Activated T-cell treated with anti-CD3 and anti-CD28 coated beads, Interleukin-2, amount 50 U/mL, for 24 hours (primary cell): ENCODE data around the gene CNNM4.
"Not testable (repeated sequence)": the region's sequence is repeated elsewhere in the genome, so short reads cannot be mapped to it uniquely, and the experiment has no call there.

Source experiments
- DNase-seq: peaks from one replicate; pipeline ENCODE4 v3.0.0-alpha.2; 2020
- H3K27ac Mint-ChIP-seq: 2 replicates; pipeline ENCODE4 v1.8.0; 2020; ENCODE audit warnings: mild to moderate bottlenecking, mixed read lengths
- H3K27me3 Mint-ChIP-seq: 2 replicates; pipeline ENCODE4 v1.8.0; 2020; ENCODE audit warnings: mixed read lengths
- H3K36me3 Mint-ChIP-seq: 2 replicates; pipeline ENCODE4 v1.8.0; 2020; ENCODE audit warnings: low read depth, mixed read lengths
- H3K4me1 Mint-ChIP-seq: 2 replicates; pipeline ENCODE4 v1.8.0; 2020; ENCODE audit warnings: low read depth, mixed read lengths
- H3K4me3 Mint-ChIP-seq: 2 replicates; pipeline ENCODE4 v1.8.0; 2020; ENCODE audit warnings: mild to moderate bottlenecking, moderate library complexity, mixed read lengths
- H3K9me3 Mint-ChIP-seq: 2 replicates; pipeline ENCODE4 v1.8.0; 2020; ENCODE audit warnings: mixed read lengths

The CNNM4 gene

DNA sequence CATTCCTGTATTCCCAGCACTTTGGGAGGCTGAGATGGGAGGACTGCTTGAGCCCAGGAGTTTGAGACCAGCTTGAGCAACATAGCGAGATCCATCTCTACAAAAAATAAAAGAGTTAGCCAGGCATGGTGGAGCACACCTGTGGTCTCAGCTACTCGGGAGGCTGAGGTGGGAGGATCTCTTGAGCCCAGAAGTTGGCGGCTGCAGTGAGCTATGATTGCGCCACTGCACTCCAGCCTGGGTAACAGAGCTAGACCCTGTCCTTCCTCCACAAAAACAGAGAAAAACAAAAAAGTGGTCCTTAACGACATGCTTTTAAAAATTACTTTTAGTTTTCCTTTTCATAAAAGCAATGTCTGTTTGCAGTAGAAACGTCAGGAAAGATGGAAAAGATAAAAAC is 35.8 kb downstream of the CNNM4 start:
- H3K9me3 Mint-ChIP-seq, DNase-seq, H3K4me1 Mint-ChIP-seq, H3K27me3 Mint-ChIP-seq, H3K27ac Mint-ChIP-seq, H3K4me3 Mint-ChIP-seq: not testable (repeated sequence)
- H3K36me3 Mint-ChIP-seq, result peaks cover 22% of the 10 kb centered on the region

DNA sequence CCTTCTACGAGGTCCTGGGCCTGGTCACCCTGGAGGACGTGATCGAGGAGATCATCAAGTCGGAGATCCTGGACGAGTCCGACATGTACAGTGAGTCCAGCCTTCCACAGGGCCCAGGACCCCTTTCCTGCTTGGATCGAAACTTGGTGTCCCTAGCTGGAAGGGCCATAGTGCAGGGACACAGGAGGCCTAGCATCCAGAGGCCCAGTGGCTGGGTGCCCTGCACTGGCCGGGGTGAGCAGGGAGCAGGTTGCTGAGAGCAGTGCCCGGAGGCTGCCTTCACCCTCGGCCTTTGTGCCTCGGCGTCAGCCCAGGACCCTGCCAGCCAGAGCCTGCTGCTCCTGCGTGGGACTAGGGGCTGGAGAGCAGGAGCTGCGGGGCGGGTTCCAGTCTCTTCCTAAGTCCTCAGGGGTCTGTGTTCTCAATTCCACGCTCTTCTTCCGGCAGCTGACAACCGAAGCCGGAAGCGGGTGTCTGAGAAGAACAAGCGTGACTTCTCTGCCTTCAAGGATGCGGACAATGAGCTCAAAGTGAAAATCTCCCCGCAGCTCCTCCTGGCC is 36.4 kb downstream of the CNNM4 start:
- no peak overlapping the region for H3K4me3 Mint-ChIP-seq
- H3K36me3 Mint-ChIP-seq, result peaks cover 22% of the 10 kb centered on the region
- no peak for DNase-seq
- no peaks in the 10 kb centered on the region for H3K4me1 Mint-ChIP-seq
- H3K9me3 Mint-ChIP-seq, result no peaks in the 10 kb centered on the region
- no peak overlapping the region for H3K27ac Mint-ChIP-seq
- H3K27me3 Mint-ChIP-seq, result no peaks in the 10 kb centered on the region

- Mint-ChIP-seq H3K9me3 (no peaks in the 10 kb centered on the region), H3K36me3 (peaks cover 22% of the 10 kb centered on the region), H3K27ac (no peak overlapping the region), H3K27me3 (no peaks in the 10 kb centered on the region), H3K4me3 (no peak overlapping the region), H3K4me1 (no peaks in the 10 kb centered on the region)
- DNase-seq, result no peak
These were observed 38.3 kb downstream of the CNNM4 start for GRCh38 chr2:96798733-96799622.

- peaks cover 22% of the 10 kb centered on the region for H3K36me3 Mint-ChIP-seq
- no peaks in the 10 kb centered on the region for H3K4me1 Mint-ChIP-seq
- H3K9me3 Mint-ChIP-seq, result no peaks in the 10 kb centered on the region
- no peaks in the 10 kb centered on the region for H3K27me3 Mint-ChIP-seq
- DNase-seq, result no peak
- no peak overlapping the region for H3K4me3 Mint-ChIP-seq
- no peak overlapping the region for H3K27ac Mint-ChIP-seq
These were observed 38.9 kb downstream of the CNNM4 start for GRCh38 chr2:96799623-96799935.

GRCh38 chr2:96800061-96801004 is 39.6 kb downstream of the CNNM4 start:
- DNase-seq, result no peak
- no peak overlapping the region for H3K4me3 Mint-ChIP-seq
- peaks cover 22% of the 10 kb centered on the region for H3K36me3 Mint-ChIP-seq
- peaks cover 2% of the 10 kb centered on the region for H3K4me1 Mint-ChIP-seq
- H3K27ac Mint-ChIP-seq, result no peak overlapping the region
- no peaks in the 10 kb centered on the region for H3K27me3 Mint-ChIP-seq
- H3K9me3 Mint-ChIP-seq, result no peaks in the 10 kb centered on the region

DNA sequence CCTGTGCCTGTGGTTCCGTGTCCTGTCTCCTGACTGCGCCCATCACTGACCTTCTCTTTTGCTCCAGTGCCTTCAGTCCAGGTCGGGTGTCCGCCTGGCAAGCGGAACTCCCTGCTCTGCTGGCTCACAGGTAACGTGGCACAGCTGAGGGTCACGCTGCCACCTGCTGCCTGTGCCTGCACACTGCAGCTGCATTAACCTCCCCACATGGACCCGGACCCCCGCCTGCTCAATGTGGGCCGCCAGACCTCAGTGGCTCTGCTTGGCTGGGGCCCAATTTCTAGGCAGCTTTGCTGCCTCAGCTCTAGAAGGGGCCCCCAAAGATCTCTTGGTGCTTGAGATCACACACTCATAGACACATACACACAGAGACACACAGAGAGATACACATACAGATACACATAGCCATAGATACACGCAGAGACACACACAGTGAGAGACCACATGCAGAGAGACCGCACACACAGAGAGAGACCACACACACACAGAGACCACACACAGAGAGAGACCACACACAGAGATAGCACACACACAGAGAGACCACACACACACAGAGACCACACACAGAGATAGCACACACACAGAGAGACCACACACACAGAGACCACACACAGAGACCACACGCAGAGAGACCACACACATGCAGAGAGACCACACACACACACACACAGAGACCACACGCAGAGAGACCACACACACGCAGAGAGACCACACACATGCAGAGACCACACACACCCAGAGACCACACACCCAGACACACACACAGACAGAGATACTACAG is 40.5 kb downstream of the CNNM4 start:
- DNase-seq, result peak; percentile 86
- H3K36me3 Mint-ChIP-seq, result peaks cover 22% of the 10 kb centered on the region

GRCh38 chr2:96801786-96802595 is 41.3 kb downstream of the CNNM4 start:
- Mint-ChIP-seq H3K36me3 (peaks cover 22% of the 10 kb centered on the region), H3K4me1 (peaks cover 12% of the 10 kb centered on the region), H3K4me3 (no peak overlapping the region), H3K27me3 (no peaks in the 10 kb centered on the region), H3K27ac (no peak overlapping the region), H3K9me3 (no peaks in the 10 kb centered on the region)
- DNase-seq, result peak; percentile 71

More for the DNA sequence above, 40.5 kb downstream of the CNNM4 start:
- H3K4me3 Mint-ChIP-seq, result no peak overlapping the region
- H3K27me3 Mint-ChIP-seq, result no peaks in the 10 kb centered on the region
- no peak overlapping the region for H3K27ac Mint-ChIP-seq
- H3K9me3 Mint-ChIP-seq, result no peaks in the 10 kb centered on the region
- peaks cover 4% of the 10 kb centered on the region for H3K4me1 Mint-ChIP-seq

GRCh38 chr2:96802721-96803120 is 42.0 kb downstream of the CNNM4 start:
- no peak overlapping the region for H3K27ac Mint-ChIP-seq
- no peak for DNase-seq
- peaks cover 14% of the 10 kb centered on the region for H3K4me1 Mint-ChIP-seq
- no peaks in the 10 kb centered on the region for H3K27me3 Mint-ChIP-seq
- H3K9me3 Mint-ChIP-seq, result no peaks in the 10 kb centered on the region
- H3K36me3 Mint-ChIP-seq, result peaks cover 15% of the 10 kb centered on the region
- H3K4me3 Mint-ChIP-seq, result no peak overlapping the region

DNA sequence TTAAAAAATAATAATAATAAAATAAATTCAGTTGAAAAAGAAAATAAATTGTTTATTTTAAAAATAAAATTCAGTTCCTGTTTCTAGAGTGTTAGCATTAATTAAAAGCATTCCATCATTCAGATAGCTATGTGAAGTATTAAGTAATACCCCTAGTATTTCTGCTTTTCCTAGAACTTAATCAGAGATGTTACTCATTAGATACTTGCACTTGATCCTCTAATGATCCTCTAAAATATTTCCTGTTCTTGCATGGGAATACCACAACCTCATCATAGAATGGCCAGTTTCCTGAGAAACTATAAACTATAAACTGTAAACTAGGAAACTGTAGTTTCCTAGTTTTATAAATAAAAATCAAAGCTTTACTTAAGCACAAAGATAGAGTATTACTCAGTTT is 44.3 kb downstream of the CNNM4 start:
- Mint-ChIP-seq H3K4me1 (peaks cover 20% of the 10 kb centered on the region), H3K4me3 (no peak overlapping the region), H3K36me3 (peaks cover 7% of the 10 kb centered on the region), H3K9me3 (no peaks in the 10 kb centered on the region), H3K27me3 (no peaks in the 10 kb centered on the region), H3K27ac (no peak overlapping the region)
- no peak for DNase-seq

- not testable (repeated sequence) for H3K9me3 Mint-ChIP-seq, DNase-seq, H3K27me3 Mint-ChIP-seq, H3K27ac Mint-ChIP-seq, H3K4me3 Mint-ChIP-seq
- Mint-ChIP-seq H3K4me1 (peaks cover 21% of the 10 kb centered on the region), H3K36me3 (peaks cover 10% of the 10 kb centered on the region)
These were observed 45.2 kb downstream of the CNNM4 start for GRCh38 chr2:96805946-96806345.

DNA sequence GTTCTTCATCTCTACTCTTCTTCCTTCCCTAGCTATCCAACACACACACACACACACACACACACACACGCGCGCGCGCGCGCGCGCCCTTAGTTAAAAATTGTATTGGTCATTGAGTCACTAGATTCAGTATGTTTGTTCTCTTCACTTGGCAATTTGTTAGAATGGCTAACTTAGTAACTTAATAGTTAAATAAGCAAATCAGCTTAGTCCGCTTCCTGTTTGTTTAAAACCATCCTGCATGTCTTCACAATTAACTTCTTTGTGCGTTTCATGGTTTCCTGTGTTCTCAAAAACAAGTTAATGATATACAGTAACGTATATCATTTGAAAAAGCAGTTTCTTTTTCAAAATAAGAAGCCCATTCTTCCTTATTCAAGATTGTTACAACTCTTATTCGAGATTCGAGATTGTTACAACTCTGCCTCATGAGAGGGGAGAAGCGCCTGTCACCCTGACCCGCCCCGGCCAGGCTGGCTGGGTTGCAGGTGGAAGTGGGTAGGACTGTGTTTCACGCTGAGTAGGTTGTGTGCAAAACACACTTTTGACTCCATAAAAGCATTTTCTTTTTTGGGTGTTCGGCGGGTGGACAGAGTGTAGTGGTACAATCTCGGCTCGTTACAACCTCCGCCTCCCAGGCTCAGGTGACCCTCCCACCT is 45.9 kb downstream of the CNNM4 start:
- Mint-ChIP-seq H3K27ac (peak overlapping the region; percentile 85), H3K36me3 (peaks cover 10% of the 10 kb centered on the region), H3K4me1 (peaks cover 21% of the 10 kb centered on the region), H3K9me3 (no peaks in the 10 kb centered on the region), H3K27me3 (no peaks in the 10 kb centered on the region), H3K4me3 (peak overlapping the region; percentile 33)
- DNase-seq, result peak; percentile 47

- H3K4me1 Mint-ChIP-seq, result peaks cover 21% of the 10 kb centered on the region
- no peak for DNase-seq
- H3K4me3 Mint-ChIP-seq, result peak overlapping the region; percentile 33
- peak overlapping the region; percentile 85 for H3K27ac Mint-ChIP-seq
- H3K27me3 Mint-ChIP-seq, result no peaks in the 10 kb centered on the region
- H3K36me3 Mint-ChIP-seq, result peaks cover 10% of the 10 kb centered on the region
- H3K9me3 Mint-ChIP-seq, result no peaks in the 10 kb centered on the region
These were observed 46.4 kb downstream of the CNNM4 start for GRCh38 chr2:96807127-96807471.

DNA sequence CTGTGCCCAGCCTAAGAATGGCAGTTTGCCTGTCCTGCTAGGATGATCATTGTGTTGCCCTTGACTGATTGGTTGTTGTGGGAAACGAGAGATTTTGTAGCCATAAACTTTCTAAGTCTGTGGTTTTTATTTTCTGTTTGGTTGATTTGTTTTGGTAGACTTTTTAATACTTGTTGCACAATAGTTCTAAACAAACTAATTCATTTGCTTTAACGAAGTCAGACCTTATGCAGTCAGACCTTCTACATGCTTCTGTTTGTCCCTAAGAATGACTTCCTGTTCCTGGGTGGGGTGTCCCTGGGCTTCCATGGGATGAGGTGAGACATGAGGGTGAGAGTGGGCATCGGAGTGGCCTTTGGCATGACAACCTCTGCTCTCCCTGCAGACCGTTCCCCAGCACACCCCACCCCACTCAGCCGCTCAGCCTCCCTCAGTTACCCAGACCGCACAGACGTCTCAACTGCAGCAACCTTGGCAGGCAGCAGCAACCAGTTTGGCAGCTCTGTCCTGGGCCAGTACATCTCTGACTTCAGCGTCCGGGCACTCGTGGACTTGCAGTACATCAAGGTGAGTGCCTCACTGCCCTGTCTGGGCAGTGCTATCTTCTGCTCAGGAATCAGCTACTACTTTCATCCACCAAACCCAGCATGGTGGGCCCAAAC is 47.6 kb downstream of the CNNM4 start:
- Mint-ChIP-seq H3K36me3 (peaks cover 10% of the 10 kb centered on the region), H3K4me3 (no peak overlapping the region), H3K27me3 (no peaks in the 10 kb centered on the region), H3K4me1 (peaks cover 30% of the 10 kb centered on the region), H3K27ac (peak overlapping the region; percentile 44), H3K9me3 (no peaks in the 10 kb centered on the region)
- DNase-seq, result no peak
